ENCODE results near the gene KAT2A.

- TF ChIP-seq, protein P1, sequence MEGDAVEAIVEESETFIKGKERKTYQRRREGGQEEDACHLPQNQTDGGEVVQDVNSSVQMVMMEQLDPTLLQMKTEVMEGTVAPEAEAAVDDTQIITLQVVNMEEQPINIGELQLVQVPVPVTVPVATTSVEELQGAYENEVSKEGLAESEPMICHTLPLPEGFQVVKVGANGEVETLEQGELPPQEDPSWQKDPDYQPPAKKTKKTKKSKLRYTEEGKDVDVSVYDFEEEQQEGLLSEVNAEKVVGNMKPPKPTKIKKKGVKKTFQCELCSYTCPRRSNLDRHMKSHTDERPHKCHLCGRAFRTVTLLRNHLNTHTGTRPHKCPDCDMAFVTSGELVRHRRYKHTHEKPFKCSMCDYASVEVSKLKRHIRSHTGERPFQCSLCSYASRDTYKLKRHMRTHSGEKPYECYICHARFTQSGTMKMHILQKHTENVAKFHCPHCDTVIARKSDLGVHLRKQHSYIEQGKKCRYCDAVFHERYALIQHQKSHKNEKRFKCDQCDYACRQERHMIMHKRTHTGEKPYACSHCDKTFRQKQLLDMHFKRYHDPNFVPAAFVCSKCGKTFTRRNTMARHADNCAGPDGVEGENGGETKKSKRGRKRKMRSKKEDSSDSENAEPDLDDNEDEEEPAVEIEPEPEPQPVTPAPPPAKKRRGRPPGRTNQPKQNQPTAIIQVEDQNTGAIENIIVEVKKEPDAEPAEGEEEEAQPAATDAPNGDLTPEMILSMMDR (IDR thresholded peaks at IDR 0.05): no peak
- TF ChIP-seq POLR2A (IDR thresholded peaks at IDR 0.05) (no peak), POLR2AphosphoS5 (IDR thresholded peaks at IDR 0.05) (no peak)
These were observed 45.4 kb downstream of the KAT2A start for GRCh38 chr17:42075789-42076188.

All from breast epithelium (tissue), 3 donors.